GM11168 (cell line): ENCODE data around the gene PARP3.
"Not testable (repeated sequence)": the region's sequence is repeated elsewhere in the genome, so short reads cannot be mapped to it uniquely, and the experiment has no call there.

Experiments used
- in situ Hi-C: fragments of 300-500 bp; cut with MboI; formaldehyde crosslinking; loops from one replicate; pipeline ENCODE4 v1.12.0; 2022; ENCODE audit warnings: low sequenced_read_pairs; ENCODE audit not compliant: unreplicated experiment

Gene PARP3

GRCh38 chr3:51982352-51982837 lies 40.2 kb downstream of the PARP3 start:
- in situ Hi-C loops, result no loop called here

GRCh38 chr3:51982838-51983577 lies 40.8 kb downstream of the PARP3 start, which contains the start of gene ACY1:
Gene ACY1, plus strand, starts transcription at chr3:51983535. Its CDS starts 530 bp downstream, at chr3:51984065.
- in situ Hi-C loops, result no loop called here

GRCh38 chr3:51983578-51984268 lies 41.6 kb downstream of the PARP3 start:
- in situ Hi-C loops, result no loop called here

- in situ Hi-C loops, result no loop called here
Measured at GRCh38 chr3:51984269-51984647, 42.1 kb downstream of the PARP3 start.

- in situ Hi-C loops, result no loop called here
Measured at GRCh38 chr3:51985063-51985462, 42.9 kb downstream of the PARP3 start.

- in situ Hi-C loops, result no loop called here
Measured at GRCh38 chr3:51986010-51986947, 44.1 kb downstream of the PARP3 start.

GRCh38 chr3:51987568-51987967 lies 45.4 kb downstream of the PARP3 start:
- in situ Hi-C loops, result no loop called here

- in situ Hi-C loops, result no loop called here
Measured at GRCh38 chr3:51988286-51989146, 46.4 kb downstream of the PARP3 start.

GRCh38 chr3:51990501-51990971 lies 48.4 kb downstream of the PARP3 start:
- in situ Hi-C loops, result not testable (repeated sequence)

- in situ Hi-C loops, result no loop called here
Measured at GRCh38 chr3:51992017-51992682, 50.0 kb downstream of the PARP3 start.

- in situ Hi-C loops, result not testable (repeated sequence)
Measured at GRCh38 chr3:51993657-51994056, 51.5 kb downstream of the PARP3 start.

- in situ Hi-C loops, result no loop called here
Measured at GRCh38 chr3:51994530-51994929, 52.4 kb downstream of the PARP3 start.

- in situ Hi-C loops, result no loop called here
Measured at GRCh38 chr3:51995346-51996163, 53.4 kb downstream of the PARP3 start, which contains the start of gene RPL29. Gene RPL29, minus strand, starts transcription at chr3:51995895. Its CDS starts 434 bp downstream, at chr3:51995461.

- in situ Hi-C loops, result no loop called here
Measured at GRCh38 chr3:51997172-51997571, 55.0 kb downstream of the PARP3 start.

- in situ Hi-C loops, result no loop called here
Measured at GRCh38 chr3:51997935-51998596, 55.9 kb downstream of the PARP3 start.
